GM21723 (cell line): ENCODE measurements around the gene IRF2BP1.
"Not testable (repeated sequence)": the region's sequence is repeated elsewhere in the genome, so short reads cannot be mapped to it uniquely, and the experiment has no call there.

Experiments used
- ATAC-seq: cut with Tn5 transposase; IDR thresholded peaks from one replicate; pipeline ENCODE4 v1.9.1; 2021; ENCODE audit warnings: mild to moderate bottlenecking, moderate library complexity; ENCODE audit not compliant: unreplicated experiment

Gene IRF2BP1

GRCh38 chr19:45882652-45883585 is 3.0 kb downstream of the IRF2BP1 start:
- no peak for ATAC-seq

GRCh38 chr19:45881909-45882528 is 3.9 kb downstream of the IRF2BP1 start:
- ATAC-seq: no peak

GRCh38 chr19:45881082-45881908 is 4.6 kb downstream of the IRF2BP1 start:
- ATAC-seq: no peak

GRCh38 chr19:45879971-45880370 is 6.0 kb downstream of the IRF2BP1 start:
- no peak for ATAC-seq

- no peak for ATAC-seq
Observed at GRCh38 chr19:45879055-45879454, 6.9 kb downstream of the IRF2BP1 start.

- ATAC-seq: no peak
Observed at GRCh38 chr19:45878043-45878794, 7.7 kb downstream of the IRF2BP1 start.

- no peak for ATAC-seq
Observed at GRCh38 chr19:45876411-45877197, 9.3 kb downstream of the IRF2BP1 start.

GRCh38 chr19:45876161-45876410 is 9.9 kb downstream of the IRF2BP1 start:
- no peak for ATAC-seq

- no peak for ATAC-seq
Observed at GRCh38 chr19:45874620-45874966, 11.3 kb downstream of the IRF2BP1 start.

- no peak for ATAC-seq
Observed at GRCh38 chr19:45873219-45873772, 12.6 kb downstream of the IRF2BP1 start.

GRCh38 chr19:45872095-45872919 is 13.6 kb downstream of the IRF2BP1 start:
- no peak for ATAC-seq

GRCh38 chr19:45870798-45871197 is 15.1 kb downstream of the IRF2BP1 start:
- no peak for ATAC-seq

GRCh38 chr19:45867241-45867640 is 18.7 kb downstream of the IRF2BP1 start:
- not testable (repeated sequence) for ATAC-seq

GRCh38 chr19:45866400-45867176 is 19.4 kb downstream of the IRF2BP1 start:
- ATAC-seq: no peak

- no peak for ATAC-seq
Observed at GRCh38 chr19:45865269-45865948, 20.5 kb downstream of the IRF2BP1 start.

- no peak for ATAC-seq
Observed at GRCh38 chr19:45864629-45865082, 21.3 kb downstream of the IRF2BP1 start.

GRCh38 chr19:45863840-45864628 is 21.9 kb downstream of the IRF2BP1 start, which contains the start of gene FOXA3:
FOXA3 (plus strand) TSS chr19:45864326; CDS start chr19:45864457, 131 bp downstream.
- no peak for ATAC-seq
